GM12878 (cell line): ENCODE results near the gene CAPN8. TPM values are rescaled to one million over a fixed set of nuclear protein-coding genes. Genes with fewer than 3 reads are reported as not detected.

ENCODE experiments used
- CREM ChIP-seq: IDR thresholded peaks from 2 replicates; pipeline ENCODE4 v1.6.1; 2014; ENCODE audit warnings: antibody characterized with exemption, low read depth
- HDAC2 ChIP-seq: fragments of 200-600 bp; sonication (generic); IDR thresholded peaks from 2 replicates; pipeline ENCODE4 v1.6.1; 2017
- MEF2B ChIP-seq: fragments of 450-650 bp; IDR thresholded peaks from 2 replicates; pipeline ENCODE4 v1.6.1; 2018; ENCODE audit warnings: mild to moderate bottlenecking, moderate library complexity; ENCODE audit not compliant: partially characterized antibody, poor library complexity, severe bottlenecking
- NR2C2 ChIP-seq: IDR thresholded peaks from 2 replicates; pipeline ENCODE4 v1.6.1; 2011; ENCODE audit warnings: borderline replicate concordance, low read depth; ENCODE audit not compliant: control insufficient read depth, insufficient read length
- SRF ChIP-seq, 2 experiments: IDR thresholded peaks; 2 replicates each; pipeline ENCODE4 v1.6.1; 2011; ENCODE audit warnings: low read depth in 2 of 2, low read length in 2 of 2, mild to moderate bottlenecking in 1 of 2, moderate library complexity in 1 of 2
- ZBTB40 ChIP-seq: fragments of 450-650 bp; IDR thresholded peaks from 2 replicates; pipeline ENCODE4 v1.6.1; 2016; ENCODE audit warnings: mild to moderate bottlenecking, moderate library complexity, borderline replicate concordance
- ZNF592 ChIP-seq: fragments of 450-650 bp; IDR thresholded peaks from 2 replicates; pipeline ENCODE4 v1.6.1; 2017; ENCODE audit warnings: mild to moderate bottlenecking, moderate library complexity
- polyA plus RNA-seq, 11 experiments: library from polyadenylated mRNA; depleted of rRNA in 4 of 11; unstranded in 6 of 11; stranded (reverse) in 5 of 11; fragments of >200 nt; fragmentation: Nextera tagmentation in 4 of 11; fragmentation: Illumina TruSeq in 1 of 11; extraction: Ambion mirVana in 4 of 11; extraction: Trizol in 1 of 11; gene quantifications; 1 replicate in 1 of 11; 2 replicates in 10 of 11; pipeline versions ENCODE4 v1.2.1 to v1.2.3, GENCODE V29; 2011 to 2016; ENCODE audit warnings: inconsistent platforms in 2 of 11, missing spikeins in 2 of 11, low read depth in 1 of 11
- total RNA-seq, 4 experiments: library from RNA; depleted of rRNA in 3 of 4; stranded (reverse); fragments of >200 nt in 3 of 4; fragmentation: Illumina TruSeq in 1 of 4; extraction: Trizol in 1 of 4; gene quantifications; 2 replicates each; pipeline versions ENCODE4 v1.2.1 to v1.2.3, GENCODE V29; 2013 to 2021

CAPN8 gene
- total and polyA plus RNA-seq, 10 of the 15 experiments (the other 5 are each of a cell fraction or from before 2014, with no cell fraction given), result 6.4 to 30.7 (median 12.3) TPM

DNA sequence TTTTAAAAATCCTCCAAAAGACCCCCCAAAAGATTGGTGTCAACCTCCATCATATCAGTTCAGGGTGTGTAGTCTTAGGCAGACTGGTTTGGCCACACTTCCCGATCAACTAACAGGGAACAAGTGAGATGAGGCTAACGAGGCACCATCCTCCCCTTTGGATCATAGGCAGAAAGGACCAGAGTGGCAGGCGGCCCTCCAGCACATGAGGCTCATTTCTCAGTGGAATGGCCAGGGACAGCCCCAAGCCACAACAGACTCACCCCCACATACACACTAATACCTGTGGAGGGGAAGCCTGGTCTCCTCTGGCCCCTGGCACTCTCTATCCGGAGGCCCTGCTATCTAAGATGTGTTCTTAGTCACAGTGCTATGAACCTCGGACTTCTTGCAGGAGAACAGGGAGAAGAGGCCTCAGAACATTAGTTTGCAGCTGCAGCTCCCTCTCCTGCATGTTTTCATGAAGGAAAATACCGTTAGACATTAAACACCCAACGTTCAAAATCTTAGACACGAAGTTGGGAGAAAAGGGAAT is 29.6 kb upstream of the CAPN8 start (continued):
- TF ChIP-seq ZNF592, result no peak
- TF ChIP-seq SRF (IDR thresholded peaks at IDR 0.05; ENCODE audit: low read depth in 2 of 2, low read length in 2 of 2), result no peak
- TF ChIP-seq ZBTB40, result no peak
- no peak for TF ChIP-seq MEF2B
- no peak for TF ChIP-seq CREM
- TF ChIP-seq NR2C2, result no peak
- TF ChIP-seq HDAC2, result no peak
